H1 (cell line): Measurements from ENCODE around the gene DNAJC6. TPM values are rescaled to one million over a fixed set of nuclear protein-coding genes. Genes with fewer than 3 reads are reported as not detected.

ENCODE experiments used
- CREB1 ChIP-seq: IDR thresholded peaks from 2 replicates; pipeline ENCODE4 v1.6.1; 2012; ENCODE audit warnings: inconsistent platforms
- SIX5 ChIP-seq: IDR thresholded peaks from 2 replicates; pipeline ENCODE4 v1.6.1; 2011; ENCODE audit warnings: mild to moderate bottlenecking, low read depth, low read length
- polyA plus RNA-seq, 7 experiments: library from polyadenylated mRNA; depleted of rRNA in 3 of 7; stranded (reverse) in 5 of 7; unstranded in 2 of 7; fragments of >200 nt in 5 of 7; fragments of 200-250 nt in 2 of 7; gene quantifications; 1 replicate in 5 of 7; 2 replicates in 1 of 7; 4 replicates in 1 of 7; pipeline versions ENCODE4 v1.2.1 to v1.2.3, GENCODE V29; 2011 to 2013; ENCODE audit warnings: missing spikeins in 2 of 7, mixed read lengths in 2 of 7
- total RNA-seq: library from RNA; stranded (reverse); fragmentation: NEBNext Ultra II Directional; extraction: Animal tissue kit (Norgen Biotek cat#: 25700); gene quantifications from 2 replicates; pipeline ENCODE4 v1.2.1, GENCODE V29; 2021
- TF ChIP-seq, protein P1 (sequence below): fragments of 300-600 bp; sonication (generic); IDR thresholded peaks from 2 replicates; pipeline ENCODE4 v1.7.1; 2012; ENCODE audit warnings: low read length, moderate library complexity, mild to moderate bottlenecking, inconsistent platforms; ENCODE audit not compliant: insufficient replicate concordance

DNAJC6 gene
- total and polyA plus RNA-seq, 2 of the 8 experiments (the other 6 are each of a cell fraction or from before 2014, with no cell fraction given): 1.6 to 3.0 TPM

DNA sequence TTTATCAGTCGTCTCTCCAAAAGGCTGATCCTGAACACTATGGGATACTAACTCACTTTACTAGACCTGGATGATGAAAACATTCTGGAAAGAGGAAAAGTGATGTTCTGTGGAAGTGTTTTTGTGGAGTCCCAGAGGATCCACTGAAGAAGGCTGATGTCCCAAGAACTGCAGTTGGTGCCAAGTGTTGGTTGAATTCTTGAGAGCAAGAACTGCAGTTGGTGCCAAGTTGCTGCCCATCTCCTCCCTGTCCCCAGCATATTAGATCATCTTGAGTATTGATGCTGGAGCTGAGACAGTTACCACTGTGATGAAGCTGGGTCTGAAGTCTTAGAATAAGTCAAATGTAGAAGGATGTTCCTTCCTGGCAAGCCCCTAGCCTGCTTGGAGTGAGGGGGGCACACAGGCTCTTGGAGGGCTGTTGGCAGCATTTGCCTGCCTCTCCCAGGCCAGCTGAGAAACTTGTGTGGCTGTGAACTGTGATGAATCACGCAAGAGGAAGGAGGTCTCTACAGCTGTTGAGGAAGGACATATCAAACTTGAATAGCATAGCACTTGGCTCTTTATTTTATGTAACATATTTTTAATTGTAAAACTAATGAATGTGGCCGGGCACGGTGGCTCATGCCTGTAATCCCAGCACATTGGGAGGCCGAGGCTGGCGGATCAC lies 48.1 kb downstream of the DNAJC6 start (continued):
- TF ChIP-seq, protein P1, sequence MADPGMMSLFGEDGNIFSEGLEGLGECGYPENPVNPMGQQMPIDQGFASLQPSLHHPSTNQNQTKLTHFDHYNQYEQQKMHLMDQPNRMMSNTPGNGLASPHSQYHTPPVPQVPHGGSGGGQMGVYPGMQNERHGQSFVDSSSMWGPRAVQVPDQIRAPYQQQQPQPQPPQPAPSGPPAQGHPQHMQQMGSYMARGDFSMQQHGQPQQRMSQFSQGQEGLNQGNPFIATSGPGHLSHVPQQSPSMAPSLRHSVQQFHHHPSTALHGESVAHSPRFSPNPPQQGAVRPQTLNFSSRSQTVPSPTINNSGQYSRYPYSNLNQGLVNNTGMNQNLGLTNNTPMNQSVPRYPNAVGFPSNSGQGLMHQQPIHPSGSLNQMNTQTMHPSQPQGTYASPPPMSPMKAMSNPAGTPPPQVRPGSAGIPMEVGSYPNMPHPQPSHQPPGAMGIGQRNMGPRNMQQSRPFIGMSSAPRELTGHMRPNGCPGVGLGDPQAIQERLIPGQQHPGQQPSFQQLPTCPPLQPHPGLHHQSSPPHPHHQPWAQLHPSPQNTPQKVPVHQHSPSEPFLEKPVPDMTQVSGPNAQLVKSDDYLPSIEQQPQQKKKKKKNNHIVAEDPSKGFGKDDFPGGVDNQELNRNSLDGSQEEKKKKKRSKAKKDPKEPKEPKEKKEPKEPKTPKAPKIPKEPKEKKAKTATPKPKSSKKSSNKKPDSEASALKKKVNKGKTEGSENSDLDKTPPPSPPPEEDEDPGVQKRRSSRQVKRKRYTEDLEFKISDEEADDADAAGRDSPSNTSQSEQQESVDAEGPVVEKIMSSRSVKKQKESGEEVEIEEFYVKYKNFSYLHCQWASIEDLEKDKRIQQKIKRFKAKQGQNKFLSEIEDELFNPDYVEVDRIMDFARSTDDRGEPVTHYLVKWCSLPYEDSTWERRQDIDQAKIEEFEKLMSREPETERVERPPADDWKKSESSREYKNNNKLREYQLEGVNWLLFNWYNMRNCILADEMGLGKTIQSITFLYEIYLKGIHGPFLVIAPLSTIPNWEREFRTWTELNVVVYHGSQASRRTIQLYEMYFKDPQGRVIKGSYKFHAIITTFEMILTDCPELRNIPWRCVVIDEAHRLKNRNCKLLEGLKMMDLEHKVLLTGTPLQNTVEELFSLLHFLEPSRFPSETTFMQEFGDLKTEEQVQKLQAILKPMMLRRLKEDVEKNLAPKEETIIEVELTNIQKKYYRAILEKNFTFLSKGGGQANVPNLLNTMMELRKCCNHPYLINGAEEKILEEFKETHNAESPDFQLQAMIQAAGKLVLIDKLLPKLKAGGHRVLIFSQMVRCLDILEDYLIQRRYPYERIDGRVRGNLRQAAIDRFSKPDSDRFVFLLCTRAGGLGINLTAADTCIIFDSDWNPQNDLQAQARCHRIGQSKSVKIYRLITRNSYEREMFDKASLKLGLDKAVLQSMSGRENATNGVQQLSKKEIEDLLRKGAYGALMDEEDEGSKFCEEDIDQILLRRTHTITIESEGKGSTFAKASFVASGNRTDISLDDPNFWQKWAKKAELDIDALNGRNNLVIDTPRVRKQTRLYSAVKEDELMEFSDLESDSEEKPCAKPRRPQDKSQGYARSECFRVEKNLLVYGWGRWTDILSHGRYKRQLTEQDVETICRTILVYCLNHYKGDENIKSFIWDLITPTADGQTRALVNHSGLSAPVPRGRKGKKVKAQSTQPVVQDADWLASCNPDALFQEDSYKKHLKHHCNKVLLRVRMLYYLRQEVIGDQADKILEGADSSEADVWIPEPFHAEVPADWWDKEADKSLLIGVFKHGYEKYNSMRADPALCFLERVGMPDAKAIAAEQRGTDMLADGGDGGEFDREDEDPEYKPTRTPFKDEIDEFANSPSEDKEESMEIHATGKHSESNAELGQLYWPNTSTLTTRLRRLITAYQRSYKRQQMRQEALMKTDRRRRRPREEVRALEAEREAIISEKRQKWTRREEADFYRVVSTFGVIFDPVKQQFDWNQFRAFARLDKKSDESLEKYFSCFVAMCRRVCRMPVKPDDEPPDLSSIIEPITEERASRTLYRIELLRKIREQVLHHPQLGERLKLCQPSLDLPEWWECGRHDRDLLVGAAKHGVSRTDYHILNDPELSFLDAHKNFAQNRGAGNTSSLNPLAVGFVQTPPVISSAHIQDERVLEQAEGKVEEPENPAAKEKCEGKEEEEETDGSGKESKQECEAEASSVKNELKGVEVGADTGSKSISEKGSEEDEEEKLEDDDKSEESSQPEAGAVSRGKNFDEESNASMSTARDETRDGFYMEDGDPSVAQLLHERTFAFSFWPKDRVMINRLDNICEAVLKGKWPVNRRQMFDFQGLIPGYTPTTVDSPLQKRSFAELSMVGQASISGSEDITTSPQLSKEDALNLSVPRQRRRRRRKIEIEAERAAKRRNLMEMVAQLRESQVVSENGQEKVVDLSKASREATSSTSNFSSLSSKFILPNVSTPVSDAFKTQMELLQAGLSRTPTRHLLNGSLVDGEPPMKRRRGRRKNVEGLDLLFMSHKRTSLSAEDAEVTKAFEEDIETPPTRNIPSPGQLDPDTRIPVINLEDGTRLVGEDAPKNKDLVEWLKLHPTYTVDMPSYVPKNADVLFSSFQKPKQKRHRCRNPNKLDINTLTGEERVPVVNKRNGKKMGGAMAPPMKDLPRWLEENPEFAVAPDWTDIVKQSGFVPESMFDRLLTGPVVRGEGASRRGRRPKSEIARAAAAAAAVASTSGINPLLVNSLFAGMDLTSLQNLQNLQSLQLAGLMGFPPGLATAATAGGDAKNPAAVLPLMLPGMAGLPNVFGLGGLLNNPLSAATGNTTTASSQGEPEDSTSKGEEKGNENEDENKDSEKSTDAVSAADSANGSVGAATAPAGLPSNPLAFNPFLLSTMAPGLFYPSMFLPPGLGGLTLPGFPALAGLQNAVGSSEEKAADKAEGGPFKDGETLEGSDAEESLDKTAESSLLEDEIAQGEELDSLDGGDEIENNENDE: no peak
- TF ChIP-seq CREB1 (no peak), SIX5 (no peak)
